Retinal pigment epithelial cell (primary cell): Measurements from ENCODE around the gene TMED8.
"Not testable (repeated sequence)": the region's sequence is repeated elsewhere in the genome, so short reads cannot be mapped to it uniquely, and the experiment has no call there.

Source experiments
- DNase-seq: peaks from one replicate; pipeline ENCODE4 v3.0.0-alpha.2; 2010; ENCODE audit warnings: low read depth
- H3K4me3 ChIP-seq: 2 replicates; pipeline ENCODE4 v1.5.1; 2011; ENCODE audit warnings: mild to moderate bottlenecking, low read length, control low read depth, moderate library complexity
- TF ChIP-seq, protein P1 (sequence below): conservative IDR thresholded peaks from 2 replicates; pipeline ENCODE4 v1.5.1; 2011; ENCODE audit warnings: low read depth, low read length, control low read depth, inconsistent platforms

TMED8 gene

DNA sequence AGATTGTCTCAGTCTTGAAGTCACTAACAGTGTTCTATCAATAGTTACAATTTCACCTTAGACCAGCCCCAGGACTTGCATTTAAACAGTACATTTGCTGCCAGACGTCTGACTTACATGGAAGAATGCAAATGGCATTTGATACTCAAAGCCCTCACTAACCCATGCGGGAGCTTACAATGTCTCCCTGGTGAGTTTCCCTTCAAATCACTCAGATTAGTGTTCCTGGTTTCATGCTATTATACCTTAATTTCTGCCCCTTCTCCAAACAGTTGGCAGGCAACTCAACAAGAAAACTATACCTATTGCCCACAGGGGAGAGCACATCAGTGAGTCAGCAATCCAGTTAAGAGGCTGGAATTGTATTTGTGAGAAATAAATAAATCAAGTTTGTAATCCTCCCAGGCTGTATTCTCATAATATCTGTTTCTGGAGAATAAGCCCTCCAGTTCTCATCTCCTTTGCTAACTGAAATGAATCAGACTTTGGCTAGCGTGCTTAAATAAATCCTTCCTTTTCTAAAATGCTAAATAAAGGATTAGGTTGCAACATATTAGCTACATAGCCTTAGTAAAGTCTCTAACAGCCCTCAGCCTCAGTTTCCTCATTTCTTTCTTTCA is 32.4 kb downstream of the TMED8 start:
- peak; percentile 49 for DNase-seq
- H3K4me3 ChIP-seq, result no peak overlapping the region
- TF ChIP-seq, protein P1, sequence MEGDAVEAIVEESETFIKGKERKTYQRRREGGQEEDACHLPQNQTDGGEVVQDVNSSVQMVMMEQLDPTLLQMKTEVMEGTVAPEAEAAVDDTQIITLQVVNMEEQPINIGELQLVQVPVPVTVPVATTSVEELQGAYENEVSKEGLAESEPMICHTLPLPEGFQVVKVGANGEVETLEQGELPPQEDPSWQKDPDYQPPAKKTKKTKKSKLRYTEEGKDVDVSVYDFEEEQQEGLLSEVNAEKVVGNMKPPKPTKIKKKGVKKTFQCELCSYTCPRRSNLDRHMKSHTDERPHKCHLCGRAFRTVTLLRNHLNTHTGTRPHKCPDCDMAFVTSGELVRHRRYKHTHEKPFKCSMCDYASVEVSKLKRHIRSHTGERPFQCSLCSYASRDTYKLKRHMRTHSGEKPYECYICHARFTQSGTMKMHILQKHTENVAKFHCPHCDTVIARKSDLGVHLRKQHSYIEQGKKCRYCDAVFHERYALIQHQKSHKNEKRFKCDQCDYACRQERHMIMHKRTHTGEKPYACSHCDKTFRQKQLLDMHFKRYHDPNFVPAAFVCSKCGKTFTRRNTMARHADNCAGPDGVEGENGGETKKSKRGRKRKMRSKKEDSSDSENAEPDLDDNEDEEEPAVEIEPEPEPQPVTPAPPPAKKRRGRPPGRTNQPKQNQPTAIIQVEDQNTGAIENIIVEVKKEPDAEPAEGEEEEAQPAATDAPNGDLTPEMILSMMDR, result no peak

- no peak overlapping the region for H3K4me3 ChIP-seq
- DNase-seq, result no peak
- TF ChIP-seq, protein P1, result no peak
These were observed 33.2 kb downstream of the TMED8 start for GRCh38 chr14:77343662-77344061.

DNA sequence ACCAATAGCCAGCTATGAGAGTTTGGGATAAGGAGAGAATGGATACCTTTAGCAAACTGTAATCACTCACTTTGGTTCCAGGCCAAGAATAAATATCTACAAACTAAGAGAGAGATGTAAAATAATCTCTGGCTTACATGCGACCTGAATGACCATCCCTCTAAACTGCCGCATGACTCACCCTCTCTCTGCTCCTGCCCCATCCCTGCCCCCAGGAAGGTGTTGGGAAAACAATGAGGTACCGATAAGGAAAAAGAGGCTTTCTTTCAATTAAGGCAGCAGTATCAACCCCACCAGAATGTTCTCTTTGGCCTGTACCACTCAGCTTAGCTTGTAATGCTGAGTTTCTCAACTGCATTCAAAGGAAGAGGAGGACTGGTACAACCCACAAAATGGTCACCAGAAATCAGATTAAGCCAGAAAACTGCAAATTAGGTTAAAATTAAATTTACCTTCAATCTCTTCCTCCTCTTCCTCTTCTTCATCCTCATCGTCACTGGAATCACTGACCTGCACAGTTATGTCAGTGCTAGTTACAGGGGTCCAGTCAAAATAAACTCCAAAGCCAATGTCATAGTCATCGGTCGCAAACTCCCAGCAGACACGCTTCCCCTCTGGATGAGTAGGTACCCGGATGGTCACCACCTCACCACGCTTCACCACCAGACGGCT is 34.0 kb downstream of the TMED8 start:
- TF ChIP-seq, protein P1, result no peak
- DNase-seq, result no peak

DNA sequence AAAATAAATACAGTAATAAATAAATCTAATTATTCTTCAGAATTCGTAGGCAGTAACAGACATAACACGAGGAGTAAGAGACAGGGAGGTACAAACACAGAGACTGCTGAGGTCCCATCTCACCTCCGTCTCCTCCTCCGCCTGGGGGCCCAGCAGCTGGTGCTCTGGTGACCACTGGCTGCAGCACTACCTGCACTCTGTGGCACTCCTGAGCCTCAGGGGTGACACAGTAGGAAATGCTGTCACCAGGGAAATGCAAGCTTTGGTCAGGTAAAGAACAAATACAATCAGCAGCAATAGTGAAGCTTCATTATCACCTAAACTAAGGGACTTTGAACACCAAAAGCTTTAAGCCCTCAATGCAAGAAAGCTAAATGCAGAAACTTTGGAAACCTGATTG is 36.5 kb downstream of the TMED8 start:
- H3K4me3 ChIP-seq, result no peak overlapping the region
- TF ChIP-seq, protein P1, result no peak
- no peak for DNase-seq

More for the DNA sequence above, 34.0 kb downstream of the TMED8 start:
- no peak overlapping the region for H3K4me3 ChIP-seq

DNA sequence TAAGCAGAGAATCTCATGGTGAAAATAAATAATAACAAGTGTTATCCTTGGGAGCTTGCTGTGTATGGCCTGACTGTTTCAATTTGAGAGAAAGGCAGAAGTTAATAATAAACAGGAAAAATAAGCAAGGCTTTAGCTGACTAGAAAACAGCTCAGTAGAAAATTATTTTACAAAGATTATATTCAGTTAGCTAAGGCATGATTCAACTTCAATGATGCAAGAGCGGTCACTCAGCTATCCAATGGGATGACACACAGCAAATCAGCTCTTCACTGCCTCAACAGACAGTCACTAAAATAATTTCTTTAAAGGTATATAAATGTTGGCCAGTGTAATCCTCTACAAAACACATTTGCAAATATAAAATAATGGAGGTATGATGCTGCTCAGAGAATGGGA is 37.5 kb downstream of the TMED8 start:
- no peak overlapping the region for H3K4me3 ChIP-seq
- DNase-seq, result no peak
- TF ChIP-seq, protein P1, result no peak

DNA sequence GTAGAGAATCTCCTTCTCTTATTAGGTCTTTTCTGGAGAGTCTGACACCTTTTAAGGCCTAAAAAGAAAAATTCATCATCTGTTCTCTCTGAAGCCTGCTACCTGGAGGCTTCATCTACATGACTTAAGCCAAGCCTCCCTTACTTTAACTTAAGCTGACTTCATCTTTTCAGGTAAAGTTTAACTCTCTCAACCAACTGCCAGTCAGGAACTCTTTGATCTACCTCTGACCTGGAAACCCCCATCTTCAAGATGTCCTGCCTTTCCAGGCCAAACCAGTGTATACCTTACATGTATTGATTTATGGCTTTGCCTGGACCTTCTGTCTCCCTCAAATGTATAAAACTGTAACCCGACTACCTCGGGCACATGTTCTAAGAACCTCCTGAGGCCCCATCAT is 38.6 kb downstream of the TMED8 start:
- TF ChIP-seq, protein P1, result no peak
- no peak for DNase-seq
- no peak overlapping the region for H3K4me3 ChIP-seq

- H3K4me3 ChIP-seq, result no peak overlapping the region
- TF ChIP-seq, protein P1, result no peak
- DNase-seq, result no peak
These were observed 39.0 kb downstream of the TMED8 start for GRCh38 chr14:77337880-77338279.

DNA sequence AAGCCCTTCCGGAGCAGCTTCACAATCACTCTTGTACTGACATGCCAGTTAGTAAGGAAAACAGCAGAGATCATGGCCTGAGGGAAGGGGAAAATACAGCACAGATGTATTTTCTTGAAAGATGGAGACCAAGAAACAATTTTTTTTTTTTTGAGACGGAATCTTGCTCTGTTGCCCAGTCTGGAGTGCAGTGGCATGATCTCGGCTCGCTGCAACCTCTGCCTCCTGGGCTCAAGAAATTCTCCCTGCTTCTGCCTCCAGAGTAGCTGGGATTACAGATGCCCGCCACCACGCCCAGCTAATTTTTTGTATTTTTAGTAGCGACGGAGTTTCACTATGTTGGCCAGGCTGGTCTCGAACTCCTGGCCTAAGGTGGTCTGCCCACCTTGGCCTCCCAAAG is 39.6 kb downstream of the TMED8 start:
- H3K4me3 ChIP-seq, DNase-seq: not testable (repeated sequence)
